HepG2 (cell line): Measurements from ENCODE around the gene MPPE1.

Experiments used
- IKZF1 ChIP-seq: fragments of 450-650 bp; IDR thresholded peaks from 2 replicates; pipeline ENCODE4 v1.7.1; 2016
- MAZ ChIP-seq, 2 experiments: sonication (generic) in 1 of 2; formaldehyde crosslinking in 1 of 2; IDR thresholded peaks; 2 replicates each; pipeline versions ENCODE4 v1.5.0 to v1.6.1; 2012 to 2020; ENCODE audit warnings: low read depth in 2 of 2, mild to moderate bottlenecking in 2 of 2, borderline replicate concordance in 1 of 2, improper control_type of control experiment in 1 of 2, low read length in 1 of 2, missing genetic modification reagents in 1 of 2, moderate library complexity in 1 of 2
- SRSF1 ChIP-seq: fragments of 200-400 bp; formaldehyde crosslinking; optimal IDR thresholded peaks from 2 replicates; pipeline ENCODE3; 2017; ENCODE audit warnings: mild to moderate bottlenecking, low read depth, low read length, moderate library complexity
- TOPORS ChIP-seq: sonication (generic); formaldehyde crosslinking; IDR thresholded peaks from 2 replicates; pipeline ENCODE4 v1.8.0; 2023; ENCODE audit warnings: mild to moderate bottlenecking, missing genetic modification reagents
- ZNF138 ChIP-seq: sonication (generic); formaldehyde crosslinking; IDR thresholded peaks from 2 replicates; pipeline ENCODE4 v1.5.0; 2020; ENCODE audit warnings: mild to moderate bottlenecking, low read depth, missing genetic modification reagents
- ZNF282 ChIP-seq: fragments of 450-650 bp; IDR thresholded peaks from 2 replicates; pipeline ENCODE4 v1.6.1; 2018; ENCODE audit not compliant: partially characterized antibody
- TF ChIP-seq, protein P1 (sequence below): sonication (generic); formaldehyde crosslinking; IDR thresholded peaks from 2 replicates; pipeline ENCODE4 v1.4.0; 2020; ENCODE audit warnings: missing genetic modification reagents
- TF ChIP-seq, protein P2 (sequence below): sonication (generic); formaldehyde crosslinking; IDR thresholded peaks from 2 replicates; pipeline ENCODE4 v1.4.0; 2020; ENCODE audit warnings: missing genetic modification reagents
- TF ChIP-seq, protein P3 (sequence below): sonication (generic); formaldehyde crosslinking; IDR thresholded peaks from 2 replicates; pipeline ENCODE4 v1.5.0; 2020; ENCODE audit warnings: mild to moderate bottlenecking, missing genetic modification reagents, moderate library complexity

DNA sequence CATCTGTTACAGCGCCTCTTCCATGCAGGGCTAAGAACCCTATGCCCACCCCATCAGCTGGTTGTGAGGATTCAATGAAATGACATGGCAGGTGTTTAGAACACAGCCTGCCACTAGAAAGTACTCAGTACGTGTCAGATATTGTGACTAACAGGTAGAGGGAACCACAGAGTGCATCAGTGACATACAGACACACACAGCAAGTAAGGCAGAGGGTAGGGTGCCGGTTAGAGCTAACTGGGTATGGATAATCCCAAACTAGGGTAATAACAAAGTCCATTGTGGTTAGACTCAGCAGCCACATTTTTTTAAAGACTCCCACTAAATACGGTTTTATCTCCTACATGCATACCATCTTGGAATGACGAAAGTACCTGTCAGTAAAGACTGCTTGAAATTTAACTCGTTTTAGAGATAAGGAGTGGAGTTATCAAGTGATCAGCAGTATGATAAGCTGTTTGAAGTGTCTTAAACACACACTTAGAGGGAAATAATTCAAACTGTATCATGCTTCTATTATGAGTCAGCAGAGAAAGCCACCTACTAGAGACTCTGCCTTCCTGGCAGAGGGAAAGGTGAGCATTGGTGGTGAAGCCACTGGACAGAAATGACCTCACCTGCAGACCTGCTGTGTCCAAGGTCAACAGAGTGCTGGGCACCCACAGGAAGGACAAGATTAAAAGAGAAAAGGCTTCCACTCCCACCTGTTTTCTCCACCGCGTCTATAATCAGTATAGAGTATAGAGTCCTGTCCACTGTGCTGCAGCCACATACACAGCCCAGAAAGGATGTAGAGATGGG, 20.6 kb downstream of the MPPE1 start:
- TF ChIP-seq, protein P1, sequence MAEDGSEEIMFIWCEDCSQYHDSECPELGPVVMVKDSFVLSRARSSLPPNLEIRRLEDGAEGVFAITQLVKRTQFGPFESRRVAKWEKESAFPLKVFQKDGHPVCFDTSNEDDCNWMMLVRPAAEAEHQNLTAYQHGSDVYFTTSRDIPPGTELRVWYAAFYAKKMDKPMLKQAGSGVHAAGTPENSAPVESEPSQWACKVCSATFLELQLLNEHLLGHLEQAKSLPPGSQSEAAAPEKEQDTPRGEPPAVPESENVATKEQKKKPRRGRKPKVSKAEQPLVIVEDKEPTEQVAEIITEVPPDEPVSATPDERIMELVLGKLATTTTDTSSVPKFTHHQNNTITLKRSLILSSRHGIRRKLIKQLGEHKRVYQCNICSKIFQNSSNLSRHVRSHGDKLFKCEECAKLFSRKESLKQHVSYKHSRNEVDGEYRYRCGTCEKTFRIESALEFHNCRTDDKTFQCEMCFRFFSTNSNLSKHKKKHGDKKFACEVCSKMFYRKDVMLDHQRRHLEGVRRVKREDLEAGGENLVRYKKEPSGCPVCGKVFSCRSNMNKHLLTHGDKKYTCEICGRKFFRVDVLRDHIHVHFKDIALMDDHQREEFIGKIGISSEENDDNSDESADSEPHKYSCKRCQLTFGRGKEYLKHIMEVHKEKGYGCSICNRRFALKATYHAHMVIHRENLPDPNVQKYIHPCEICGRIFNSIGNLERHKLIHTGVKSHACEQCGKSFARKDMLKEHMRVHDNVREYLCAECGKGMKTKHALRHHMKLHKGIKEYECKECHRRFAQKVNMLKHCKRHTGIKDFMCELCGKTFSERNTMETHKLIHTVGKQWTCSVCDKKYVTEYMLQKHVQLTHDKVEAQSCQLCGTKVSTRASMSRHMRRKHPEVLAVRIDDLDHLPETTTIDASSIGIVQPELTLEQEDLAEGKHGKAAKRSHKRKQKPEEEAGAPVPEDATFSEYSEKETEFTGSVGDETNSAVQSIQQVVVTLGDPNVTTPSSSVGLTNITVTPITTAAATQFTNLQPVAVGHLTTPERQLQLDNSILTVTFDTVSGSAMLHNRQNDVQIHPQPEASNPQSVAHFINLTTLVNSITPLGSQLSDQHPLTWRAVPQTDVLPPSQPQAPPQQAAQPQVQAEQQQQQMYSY (CRISPR knock-in tag), result no peak
- no peak for TF ChIP-seq SRSF1
- TF ChIP-seq MAZ (IDR thresholded peaks at IDR 0.05; ENCODE audit: borderline replicate concordance, low read depth, low read length), result no peak
- no peak for TF ChIP-seq MAZ (CRISPR knock-in tag; IDR thresholded peaks at IDR 0.05; ENCODE audit: low read depth)
- TF ChIP-seq ZNF282, result no peak
- TF ChIP-seq, protein P2, sequence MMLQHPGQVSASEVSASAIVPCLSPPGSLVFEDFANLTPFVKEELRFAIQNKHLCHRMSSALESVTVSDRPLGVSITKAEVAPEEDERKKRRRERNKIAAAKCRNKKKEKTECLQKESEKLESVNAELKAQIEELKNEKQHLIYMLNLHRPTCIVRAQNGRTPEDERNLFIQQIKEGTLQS, result peak; percentile 61; the same call in 1 of the 2 replicates
- TF ChIP-seq, protein P3, sequence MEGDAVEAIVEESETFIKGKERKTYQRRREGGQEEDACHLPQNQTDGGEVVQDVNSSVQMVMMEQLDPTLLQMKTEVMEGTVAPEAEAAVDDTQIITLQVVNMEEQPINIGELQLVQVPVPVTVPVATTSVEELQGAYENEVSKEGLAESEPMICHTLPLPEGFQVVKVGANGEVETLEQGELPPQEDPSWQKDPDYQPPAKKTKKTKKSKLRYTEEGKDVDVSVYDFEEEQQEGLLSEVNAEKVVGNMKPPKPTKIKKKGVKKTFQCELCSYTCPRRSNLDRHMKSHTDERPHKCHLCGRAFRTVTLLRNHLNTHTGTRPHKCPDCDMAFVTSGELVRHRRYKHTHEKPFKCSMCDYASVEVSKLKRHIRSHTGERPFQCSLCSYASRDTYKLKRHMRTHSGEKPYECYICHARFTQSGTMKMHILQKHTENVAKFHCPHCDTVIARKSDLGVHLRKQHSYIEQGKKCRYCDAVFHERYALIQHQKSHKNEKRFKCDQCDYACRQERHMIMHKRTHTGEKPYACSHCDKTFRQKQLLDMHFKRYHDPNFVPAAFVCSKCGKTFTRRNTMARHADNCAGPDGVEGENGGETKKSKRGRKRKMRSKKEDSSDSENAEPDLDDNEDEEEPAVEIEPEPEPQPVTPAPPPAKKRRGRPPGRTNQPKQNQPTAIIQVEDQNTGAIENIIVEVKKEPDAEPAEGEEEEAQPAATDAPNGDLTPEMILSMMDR (CRISPR knock-in tag), result no peak
- no peak for TF ChIP-seq ZNF138 (CRISPR knock-in tag)
- TF ChIP-seq IKZF1, result no peak
- TF ChIP-seq TOPORS (CRISPR knock-in tag), result no peak
